GM13977 (cell line): ENCODE results near the gene RPL37.

Source experiments
- DNase-seq: peaks from one replicate; pipeline ENCODE4 v3.0.0; 2012; ENCODE audit warnings: low spot score
- in situ Hi-C: fragments of 300-500 bp; cut with MboI; formaldehyde crosslinking; loops from one replicate; pipeline ENCODE4 v1.12.0; 2022; ENCODE audit warnings: low sequenced_read_pairs, low pct_unique_long_range_greater_than_20kb, mixed read lengths, inconsistent platforms; ENCODE audit not compliant: unreplicated experiment
- TF ChIP-seq, protein P1 (sequence below): IDR thresholded peaks from 2 replicates; pipeline ENCODE4 v1.5.1; 2012; ENCODE audit warnings: mild to moderate bottlenecking, control low read depth; ENCODE audit not compliant: insufficient read depth; ENCODE audit errors: extremely low read depth, missing control alignments

Gene RPL37

DNA sequence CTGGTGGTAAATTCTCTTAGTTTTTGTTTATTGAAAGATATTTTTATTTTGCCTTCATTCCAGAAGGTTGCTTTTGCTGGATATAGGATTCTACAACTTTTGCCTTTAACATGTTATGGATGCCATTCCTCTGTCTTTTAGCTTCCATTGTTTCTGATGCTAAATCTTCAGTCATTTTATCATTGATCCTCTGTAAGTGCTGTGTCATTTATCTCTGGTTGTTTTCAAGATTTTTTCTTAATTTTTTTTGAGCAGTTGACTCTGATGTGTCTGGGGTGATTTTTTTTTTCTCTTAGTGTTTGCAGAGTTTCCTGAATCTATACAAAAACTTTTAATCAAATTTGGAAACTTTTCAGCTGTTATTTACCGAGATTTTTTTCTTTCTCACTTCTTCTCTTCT is 12.5 kb upstream of the RPL37 start:
- no peak for DNase-seq
- in situ Hi-C loops: no loop called here
- TF ChIP-seq, protein P1, sequence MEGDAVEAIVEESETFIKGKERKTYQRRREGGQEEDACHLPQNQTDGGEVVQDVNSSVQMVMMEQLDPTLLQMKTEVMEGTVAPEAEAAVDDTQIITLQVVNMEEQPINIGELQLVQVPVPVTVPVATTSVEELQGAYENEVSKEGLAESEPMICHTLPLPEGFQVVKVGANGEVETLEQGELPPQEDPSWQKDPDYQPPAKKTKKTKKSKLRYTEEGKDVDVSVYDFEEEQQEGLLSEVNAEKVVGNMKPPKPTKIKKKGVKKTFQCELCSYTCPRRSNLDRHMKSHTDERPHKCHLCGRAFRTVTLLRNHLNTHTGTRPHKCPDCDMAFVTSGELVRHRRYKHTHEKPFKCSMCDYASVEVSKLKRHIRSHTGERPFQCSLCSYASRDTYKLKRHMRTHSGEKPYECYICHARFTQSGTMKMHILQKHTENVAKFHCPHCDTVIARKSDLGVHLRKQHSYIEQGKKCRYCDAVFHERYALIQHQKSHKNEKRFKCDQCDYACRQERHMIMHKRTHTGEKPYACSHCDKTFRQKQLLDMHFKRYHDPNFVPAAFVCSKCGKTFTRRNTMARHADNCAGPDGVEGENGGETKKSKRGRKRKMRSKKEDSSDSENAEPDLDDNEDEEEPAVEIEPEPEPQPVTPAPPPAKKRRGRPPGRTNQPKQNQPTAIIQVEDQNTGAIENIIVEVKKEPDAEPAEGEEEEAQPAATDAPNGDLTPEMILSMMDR: no peak

GRCh38 chr5:40846371-40846770 is 11.3 kb upstream of the RPL37 start:
- in situ Hi-C loops: no loop called here
- TF ChIP-seq, protein P1: no peak
- no peak for DNase-seq

DNA sequence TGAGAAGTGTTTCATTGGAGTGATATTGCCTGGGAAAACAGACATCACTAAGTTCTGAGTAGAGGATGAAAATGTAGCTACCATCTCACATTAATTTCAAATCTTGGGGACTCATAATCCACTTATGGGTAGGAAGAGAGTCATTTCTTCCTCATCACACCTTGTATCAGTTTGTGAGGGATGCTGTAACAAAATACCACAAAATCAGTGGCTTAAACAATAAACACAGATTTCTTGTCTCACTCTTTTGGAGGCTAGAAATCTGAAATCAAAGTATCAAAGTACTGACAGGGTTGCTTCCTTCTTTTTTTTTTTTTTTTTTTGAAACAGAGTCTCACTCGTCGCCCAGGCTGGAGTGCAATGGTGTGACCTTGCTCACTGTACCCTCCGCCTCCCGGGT is 9.5 kb upstream of the RPL37 start:
- in situ Hi-C loops: no loop called here
- TF ChIP-seq, protein P1: no peak
- DNase-seq: no peak

DNA sequence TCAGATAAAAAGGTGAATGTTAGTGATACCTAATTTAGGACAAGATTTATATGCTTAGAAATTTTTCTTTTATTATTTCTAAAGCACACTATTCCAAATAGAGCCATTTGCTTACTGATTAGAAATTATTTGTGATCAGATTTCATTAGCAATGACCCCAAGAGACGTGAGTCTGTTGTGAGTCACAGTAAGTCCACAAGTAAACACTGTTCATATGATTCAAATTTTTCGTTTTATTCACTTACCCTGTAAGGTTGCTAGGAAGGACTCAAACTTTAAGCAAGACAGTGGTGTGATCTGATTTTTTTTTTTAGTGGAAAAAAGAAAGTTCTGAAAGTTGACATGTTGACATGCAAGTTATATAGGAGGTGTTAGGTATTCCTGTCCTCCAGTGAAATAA is 7.3 kb upstream of the RPL37 start:
- DNase-seq: no peak
- TF ChIP-seq, protein P1: no peak
- in situ Hi-C loops: no loop called here

DNA sequence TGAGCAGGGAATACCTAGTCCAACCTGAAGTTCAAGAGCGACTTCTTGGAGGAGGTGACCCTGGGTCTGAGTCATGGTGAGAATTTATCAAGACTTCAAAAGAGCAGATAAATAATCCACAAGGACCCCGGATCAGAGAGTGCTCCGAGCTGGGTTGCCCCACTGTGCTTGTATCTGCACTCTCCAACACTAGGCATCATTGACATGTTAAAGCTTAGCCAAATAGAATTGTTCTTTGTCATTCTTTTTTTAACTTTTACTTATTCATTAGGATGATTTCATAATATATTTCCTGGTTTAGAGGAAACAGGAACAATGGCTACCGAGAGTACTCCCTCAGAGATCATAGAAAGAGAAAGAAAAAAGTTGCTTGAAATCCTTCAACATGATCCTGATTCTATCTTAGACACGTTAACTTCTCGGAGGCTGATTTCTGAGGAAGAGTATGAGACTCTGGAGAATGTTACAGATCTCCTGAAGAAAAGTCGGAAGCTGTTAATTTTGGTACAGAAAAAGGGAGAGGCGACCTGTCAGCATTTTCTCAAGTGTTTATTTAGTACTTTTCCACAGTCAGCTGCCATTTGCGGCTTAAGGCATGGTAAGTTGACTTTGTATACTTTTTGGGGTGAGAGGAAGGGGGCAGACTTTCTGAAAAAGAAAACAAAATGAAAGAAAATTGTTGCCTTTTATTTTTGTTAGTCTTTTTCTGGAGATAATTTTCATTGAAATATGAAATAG is 6.2 kb upstream of the RPL37 start, which contains the start of gene CARD6:
Gene CARD6, plus strand, starts transcription at position 300 of the 738 bp plus-strand sequence. Its CDS starts 16 bp downstream, at position 316.
- in situ Hi-C loops: no loop called here
- no peak for DNase-seq
- TF ChIP-seq, protein P1: no peak

- TF ChIP-seq, protein P1: no peak
- DNase-seq: no peak
- in situ Hi-C loops: no loop called here
Measured at GRCh38 chr5:40838086-40838485, 3.1 kb upstream of the RPL37 start.
